NCI-H146 treated with DMSO at 0.1 percent for 48 hours (cell line): ENCODE measurements around the gene ZCCHC8.
"Not testable (repeated sequence)": the region's sequence is repeated elsewhere in the genome, so short reads cannot be mapped to it uniquely, and the experiment has no call there.

Experiments
- DNase-seq: peaks from one replicate; lab custom pipeline; 2025; ENCODE audit not compliant: unreplicated experiment; lab: John Stamatoyannopoulos, UW

Gene ZCCHC8

GRCh38 chr12:122473543-122474323, 27.0 kb downstream of the ZCCHC8 start:
- DNase-seq: no peak

- DNase-seq: peak; percentile 41
Measured at GRCh38 chr12:122471324-122472226, 29.2 kb downstream of the ZCCHC8 start.

- not testable (repeated sequence) for DNase-seq
Measured at GRCh38 chr12:122470576-122470975, 30.2 kb downstream of the ZCCHC8 start.

- DNase-seq: not testable (repeated sequence)
Measured at GRCh38 chr12:122469856-122470255, 30.9 kb downstream of the ZCCHC8 start.

- no peak for DNase-seq
Measured at GRCh38 chr12:122467983-122468382, 32.7 kb downstream of the ZCCHC8 start.

- not testable (repeated sequence) for DNase-seq
Measured at GRCh38 chr12:122464317-122465042, 36.3 kb downstream of the ZCCHC8 start.

GRCh38 chr12:122460641-122461040, 40.1 kb downstream of the ZCCHC8 start:
- no peak for DNase-seq

GRCh38 chr12:122460061-122460460, 40.7 kb downstream of the ZCCHC8 start:
- DNase-seq: no peak

- no peak for DNase-seq
Measured at GRCh38 chr12:122459211-122459610, 41.5 kb downstream of the ZCCHC8 start.

- DNase-seq: no peak
Measured at GRCh38 chr12:122458105-122459035, 42.4 kb downstream of the ZCCHC8 start.

- no peak for DNase-seq
Measured at GRCh38 chr12:122457627-122458026, 43.1 kb downstream of the ZCCHC8 start.

- no peak for DNase-seq
Measured at GRCh38 chr12:122454739-122455138, 46.0 kb downstream of the ZCCHC8 start.

GRCh38 chr12:122454250-122454721, 46.4 kb downstream of the ZCCHC8 start:
- DNase-seq: no peak

- DNase-seq: no peak
Measured at GRCh38 chr12:122452701-122453285, 47.9 kb downstream of the ZCCHC8 start.

GRCh38 chr12:122449317-122449716, 51.4 kb downstream of the ZCCHC8 start:
- no peak for DNase-seq

- not testable (repeated sequence) for DNase-seq
Measured at GRCh38 chr12:122447825-122448224, 52.9 kb downstream of the ZCCHC8 start.

GRCh38 chr12:122446390-122446789, 54.3 kb downstream of the ZCCHC8 start:
- DNase-seq: not testable (repeated sequence)

- DNase-seq: not testable (repeated sequence)
Measured at GRCh38 chr12:122444071-122444470, 56.7 kb downstream of the ZCCHC8 start.

- not testable (repeated sequence) for DNase-seq
Measured at GRCh38 chr12:122438822-122439221, 61.9 kb downstream of the ZCCHC8 start.
